Peyer's patch (tissue), 4 donors: ENCODE measurements around the gene ARHGAP26.

Experiments
- POLR2A ChIP-seq, 2 donors: fragments of 450-650 bp; IDR thresholded peaks; one replicate each; pipeline ENCODE4 v1.5.1; 2017; ENCODE audit warnings: antibody characterized with exemption in 2 of 2, mild to moderate bottlenecking in 2 of 2, moderate library complexity in 2 of 2
- TF ChIP-seq, protein P1 (sequence below), 6 experiments: fragments of 450-650 bp in 4 of 6; fragments of 200-600 bp in 2 of 6; sonication (generic) in 1 of 6; IDR thresholded peaks; one replicate each; pipeline ENCODE4 v1.5.1; 2017 to 2019; ENCODE audit warnings: antibody characterized with exemption in 6 of 6, mild to moderate bottlenecking in 3 of 6, moderate library complexity in 1 of 6

DNA sequence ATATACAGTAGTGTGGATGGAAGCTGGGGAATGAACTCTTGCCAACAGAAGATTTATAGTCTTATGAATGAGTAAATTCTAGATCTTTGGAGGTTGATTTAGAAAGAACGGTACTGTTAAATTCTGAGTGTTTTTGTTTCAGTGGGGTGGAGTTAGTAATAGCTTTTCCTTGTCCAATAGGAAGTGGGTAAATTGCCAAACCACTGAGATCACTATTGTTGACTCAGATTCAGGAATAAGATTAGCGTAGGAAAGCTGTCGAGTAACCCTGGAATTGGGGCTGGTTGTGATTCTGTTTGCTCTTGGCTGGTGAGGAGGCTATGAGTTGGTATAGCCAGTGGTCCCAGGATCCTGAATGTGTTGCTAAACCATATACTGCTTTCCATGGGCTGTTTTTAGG, 155.6 kb downstream of the ARHGAP26 start:
- TF ChIP-seq, protein P1, sequence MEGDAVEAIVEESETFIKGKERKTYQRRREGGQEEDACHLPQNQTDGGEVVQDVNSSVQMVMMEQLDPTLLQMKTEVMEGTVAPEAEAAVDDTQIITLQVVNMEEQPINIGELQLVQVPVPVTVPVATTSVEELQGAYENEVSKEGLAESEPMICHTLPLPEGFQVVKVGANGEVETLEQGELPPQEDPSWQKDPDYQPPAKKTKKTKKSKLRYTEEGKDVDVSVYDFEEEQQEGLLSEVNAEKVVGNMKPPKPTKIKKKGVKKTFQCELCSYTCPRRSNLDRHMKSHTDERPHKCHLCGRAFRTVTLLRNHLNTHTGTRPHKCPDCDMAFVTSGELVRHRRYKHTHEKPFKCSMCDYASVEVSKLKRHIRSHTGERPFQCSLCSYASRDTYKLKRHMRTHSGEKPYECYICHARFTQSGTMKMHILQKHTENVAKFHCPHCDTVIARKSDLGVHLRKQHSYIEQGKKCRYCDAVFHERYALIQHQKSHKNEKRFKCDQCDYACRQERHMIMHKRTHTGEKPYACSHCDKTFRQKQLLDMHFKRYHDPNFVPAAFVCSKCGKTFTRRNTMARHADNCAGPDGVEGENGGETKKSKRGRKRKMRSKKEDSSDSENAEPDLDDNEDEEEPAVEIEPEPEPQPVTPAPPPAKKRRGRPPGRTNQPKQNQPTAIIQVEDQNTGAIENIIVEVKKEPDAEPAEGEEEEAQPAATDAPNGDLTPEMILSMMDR (IDR thresholded peaks at IDR 0.05) = no peak
- no peak for TF ChIP-seq POLR2A (IDR thresholded peaks at IDR 0.05)
